Measurements from ENCODE around the gene ZNF598. TPM values are rescaled to one million over a fixed set of nuclear protein-coding genes. Genes with fewer than 3 reads are reported as not detected.
A peak's percentile ranks its signal among the peaks of the same experiment; 100 is the strongest.

The ZNF598 gene
- total and polyA plus RNA-seq, 2 of the 13 experiments (the other 11 are each of a cell fraction or from before 2014, with no cell fraction given) = 13.5 to 14.2 TPM

GRCh38 chr16:2016407-2016922, 6.8 kb upstream of the ZNF598 start:
- no peaks in the 10 kb centered on the region for H3K79me2 ChIP-seq (ENCODE audit: insufficient read depth, low read length)
- H3K27ac ChIP-seq (ENCODE audit: extremely low read length, insufficient read depth, low read length) = no peak overlapping the region
- H3K9me3 ChIP-seq (ENCODE audit: low read length) = no peaks in the 10 kb centered on the region
- FAIRE-seq = peak; percentile 48
- DNase-seq (ENCODE audit: low spot score) = peak; percentile 41
- peaks cover 62% of the 10 kb centered on the region for H3K4me1 ChIP-seq (ENCODE audit: insufficient read depth, low read length)
- no peaks in the 10 kb centered on the region for H4K20me1 ChIP-seq (ENCODE audit: insufficient read depth, low read length)
- POLR2A ChIA-PET = interaction anchor here (1.1 to 2.9 kb wide), 5 partner anchors 19 to 139 kb away, joined by 3 to 22 read pairs (median 7); partner anchors contain the start of genes NTHL1, RPS2, TRAF7 and TSC2
- no peak overlapping the region for H3K9ac ChIP-seq (ENCODE audit: insufficient read depth, low read depth, low read length)
- peak; percentile 52 for ATAC-seq
- H3K4me3 ChIP-seq (replicated peaks in 1 of 3; ENCODE audit: insufficient read depth in 1 of 3, low read depth in 2 of 3, low read length in 3 of 3) = no peak overlapping the region; a peak in 1 of 6 replicates
- H3K27me3 ChIP-seq (ENCODE audit: control insufficient read depth in 1 of 2, insufficient read depth in 2 of 2, low read length in 2 of 2) = peaks cover 2 to 20% of the 10 kb centered on the region in 2 experiments; a peak in 2 of 5 replicates
- in situ Hi-C loops (cut with HindIII; ENCODE audit: extremely low pct_ligation_motif_present, low pct_unique_long_range_greater_than_20kb) = no loop called here
- intact Hi-C loops (cut with micrococcal nuclease; ENCODE audit: unreplicated experiment) = no loop called here
- 3% methylated on average over 3 of the region's 13 CpGs for WGBS (ENCODE audit: low lambda C conversion rate)
- BruUV-seq (replicated peaks) = no TSS peak
- CTCF ChIA-PET (ENCODE audit: low intra/inter-chr PET ratio, low total read pairs) = no interaction called here
- H2AFZ ChIP-seq (ENCODE audit: low read length) = no peak overlapping the region
- H3K36me3 ChIP-seq (replicated peaks in 1 of 2; ENCODE audit: control insufficient read depth in 1 of 2, insufficient read depth in 2 of 2, low read length in 2 of 2) = no peaks in the 10 kb centered on the region
- peak overlapping the region; percentile 93 for H3K4me2 ChIP-seq (ENCODE audit: low read depth, low read length)
- no peak for TF ChIP-seq ZNF460 (CRISPR knock-in tag; IDR thresholded peaks at IDR 0.05; ENCODE audit: borderline replicate concordance)
- no peak for TF ChIP-seq ZNF251 (CRISPR knock-in tag; IDR thresholded peaks at IDR 0.05)
- peak; percentile 88 for TF ChIP-seq CEBPG (CRISPR knock-in tag; IDR thresholded peaks at IDR 0.05)
- TF ChIP-seq, protein P1, sequence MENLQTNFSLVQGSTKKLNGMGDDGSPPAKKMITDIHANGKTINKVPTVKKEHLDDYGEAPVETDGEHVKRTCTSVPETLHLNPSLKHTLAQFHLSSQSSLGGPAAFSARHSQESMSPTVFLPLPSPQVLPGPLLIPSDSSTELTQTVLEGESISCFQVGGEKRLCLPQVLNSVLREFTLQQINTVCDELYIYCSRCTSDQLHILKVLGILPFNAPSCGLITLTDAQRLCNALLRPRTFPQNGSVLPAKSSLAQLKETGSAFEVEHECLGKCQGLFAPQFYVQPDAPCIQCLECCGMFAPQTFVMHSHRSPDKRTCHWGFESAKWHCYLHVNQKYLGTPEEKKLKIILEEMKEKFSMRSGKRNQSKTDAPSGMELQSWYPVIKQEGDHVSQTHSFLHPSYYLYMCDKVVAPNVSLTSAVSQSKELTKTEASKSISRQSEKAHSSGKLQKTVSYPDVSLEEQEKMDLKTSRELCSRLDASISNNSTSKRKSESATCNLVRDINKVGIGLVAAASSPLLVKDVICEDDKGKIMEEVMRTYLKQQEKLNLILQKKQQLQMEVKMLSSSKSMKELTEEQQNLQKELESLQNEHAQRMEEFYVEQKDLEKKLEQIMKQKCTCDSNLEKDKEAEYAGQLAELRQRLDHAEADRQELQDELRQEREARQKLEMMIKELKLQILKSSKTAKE (CRISPR knock-in tag; IDR thresholded peaks at IDR 0.05; ENCODE audit: borderline replicate concordance) = no peak
- no peak for TF ChIP-seq ADNP (CRISPR knock-in tag; IDR thresholded peaks at IDR 0.05)
- TF ChIP-seq DR1 (CRISPR knock-in tag; IDR thresholded peaks at IDR 0.05) = no peak
- no peak for TF ChIP-seq SP1 (IDR thresholded peaks at IDR 0.05)
- 0 out of 2 replicates have a peak, but pooled peaks have one; percentile 12 for TF ChIP-seq SP1 (CRISPR knock-in tag; IDR thresholded peaks at IDR 0.05)
- TF ChIP-seq ZNF292 (CRISPR knock-in tag; IDR thresholded peaks at IDR 0.05; ENCODE audit: borderline replicate concordance, low read depth) = no peak
- TF ChIP-seq TEAD3 (CRISPR knock-in tag; optimal IDR thresholded peaks at IDR 0.05; ENCODE audit: borderline replicate concordance) = no peak
- no peak for TF ChIP-seq ZNF614 (CRISPR knock-in tag; IDR thresholded peaks at IDR 0.05; ENCODE audit: borderline replicate concordance)
- peak; percentile 42 for TF ChIP-seq ARID5B (CRISPR knock-in tag; IDR thresholded peaks at IDR 0.05)
- TF ChIP-seq NFYC (CRISPR knock-in tag; IDR thresholded peaks at IDR 0.05) = no peak
- no peak for TF ChIP-seq SOX6 (IDR thresholded peaks at IDR 0.05)
- no peak for TF ChIP-seq SOX6 (CRISPR knock-in tag; IDR thresholded peaks at IDR 0.05)
- no peak for TF ChIP-seq ZKSCAN5 (CRISPR knock-in tag; IDR thresholded peaks at IDR 0.05)
- no peak for TF ChIP-seq SCMH1 (CRISPR knock-in tag; IDR thresholded peaks at IDR 0.05; ENCODE audit: borderline replicate concordance)
- TF ChIP-seq ZBTB21 (CRISPR knock-in tag; IDR thresholded peaks at IDR 0.05) = no peak
- no peak for TF ChIP-seq SMARCC2 (IDR thresholded peaks at IDR 0.05)
- no peak for TF ChIP-seq ZNF607 (CRISPR knock-in tag; IDR thresholded peaks at IDR 0.05; ENCODE audit: borderline replicate concordance)
- no peak for TF ChIP-seq PLRG1 (conservative IDR thresholded peaks at IDR 0.05)

Measured in HepG2 (cell line).